Measurements from ENCODE around the gene CASQ1. TPM values are rescaled to one million over a fixed set of nuclear protein-coding genes. Genes with fewer than 3 reads are reported as not detected.
A peak's percentile ranks its signal among the peaks of the same experiment; 100 is the strongest.

CASQ1 gene
- total and polyA plus RNA-seq, 9 of the 15 experiments (the other 6 are each of a cell fraction or from before 2014, with no cell fraction given): not detected

DNA sequence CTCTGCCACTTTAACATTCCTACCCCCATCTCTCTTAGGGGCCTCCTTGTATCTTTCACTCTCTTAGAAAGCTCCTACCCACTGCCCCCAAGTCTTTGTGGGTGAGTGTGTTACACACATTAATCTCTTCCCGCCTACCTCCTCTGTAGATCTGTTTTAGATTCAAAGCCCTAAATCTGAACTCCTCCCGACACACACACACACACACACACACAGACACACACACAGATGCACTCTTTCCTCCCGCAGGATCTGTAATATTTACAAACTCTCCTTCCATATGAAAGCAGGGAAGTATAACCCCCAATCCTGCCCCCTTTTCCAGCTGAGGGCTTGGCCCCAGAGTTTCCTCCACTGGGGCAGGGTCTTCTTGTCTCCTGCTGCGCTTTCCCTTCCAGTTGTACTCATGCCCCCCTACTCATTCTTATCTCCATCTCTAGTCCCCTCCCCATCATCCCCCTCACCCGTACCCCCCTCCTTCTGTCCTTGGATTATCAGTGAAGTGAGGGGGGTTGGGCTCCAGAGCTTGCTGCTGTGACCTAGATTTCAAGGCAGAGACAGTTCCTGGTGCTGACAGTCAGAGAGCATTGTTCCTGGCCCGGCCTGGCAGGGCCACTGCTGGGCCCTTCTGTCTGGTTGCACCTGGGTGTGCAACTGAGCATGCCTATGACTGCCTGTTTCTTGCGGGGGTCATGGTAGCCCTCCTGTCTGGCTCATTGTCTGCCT lies 19.1 kb downstream of the CASQ1 start:
- intact Hi-C loops (cut with micrococcal nuclease) (no loop called here), in situ Hi-C loops (cut with MboI) (no loop called here)
- POLR2A ChIA-PET: interaction anchor here (0.5 to 3.4 kb wide), 8 partner anchors 10 to 900 kb away, joined by 3 to 41 read pairs (median 4); partner anchors contain the start of gene PEX19
- peaks cover 23 to 24% of the 10 kb centered on the region in 2 experiments for H3K4me1 ChIP-seq (replicated peaks in 1 of 2; ENCODE audit: control insufficient read depth in 2 of 2, insufficient read depth in 2 of 2, low read length in 2 of 2)
- H3K27ac ChIP-seq (ENCODE audit: extremely low read depth, low read depth, low read length): no peak overlapping the region
- H3K9me1 ChIP-seq (ENCODE audit: control insufficient read depth, insufficient read depth, low read length): no peaks in the 10 kb centered on the region
- WGBS (ENCODE audit: insufficient coverage, low coverage, missing lambda C conversion rate): 63% methylated on average over 5 of the region's 7 CpGs
- H4K20me1 ChIP-seq (replicated peaks; ENCODE audit: control insufficient read depth, insufficient read depth, low read length): peaks cover 5% of the 10 kb centered on the region; the same call in 1 of the 2 replicates
- DNase-seq (ENCODE audit: extremely low read depth in 1 of 4, low spot score in 3 of 4) (no peak), ATAC-seq (no peak), FAIRE-seq (no peak)
- CTCF ChIA-PET (ENCODE audit: low intra/inter-chr PET ratio): interaction anchor here (0.7 kb wide), 1 partner anchor 44 kb away, joined by 3 read pairs; no protein-coding TSS in a partner anchor
- no peak overlapping the region; the same call in 1 of the 2 replicates for H3K4me2 ChIP-seq (ENCODE audit: insufficient read depth, low read length)
- H3K27me3 ChIP-seq (ENCODE audit: control insufficient read depth in 2 of 2, insufficient read depth in 2 of 2, low read length in 2 of 2): no peaks in the 10 kb centered on the region
- H3K9ac ChIP-seq (ENCODE audit: insufficient read depth in 1 of 2, low read depth in 2 of 2, low read length in 2 of 2): peak overlapping the region in 1 of 2 experiments; percentile 88; a peak in 2 of 4 replicates
- H3K9me3 ChIP-seq (replicated peaks; ENCODE audit: control insufficient read depth, insufficient read depth, low read depth, low read length): no peaks in the 10 kb centered on the region
- peaks cover 73% of the 10 kb centered on the region; the same call in 2 of the 3 replicates for H3K36me3 ChIP-seq (ENCODE audit: control insufficient read depth, insufficient read depth, low read length)
- BruUV-seq (replicated peaks): no TSS peak
- no peak overlapping the region for H2AFZ ChIP-seq (ENCODE audit: low read depth, low read length)
- H3K79me2 ChIP-seq (ENCODE audit: control insufficient read depth, insufficient read depth, low read length): peaks cover 16% of the 10 kb centered on the region
- TF ChIP-seq CBX8 (IDR thresholded peaks at IDR 0.05; ENCODE audit: borderline replicate concordance, extremely low read depth, low read depth, low read length, poor library complexity, severe bottlenecking) (no peak), POLR2B (IDR thresholded peaks at IDR 0.05; ENCODE audit: low read depth, partially characterized antibody) (peak; percentile 36), VEZF1 (CRISPR knock-in tag; IDR thresholded peaks at IDR 0.05) (peak; percentile 46)
- no peak overlapping the region for H3K4me3 ChIP-seq

All from K562 (cell line).